Measurements from ENCODE around the gene CD209. TPM values are rescaled to one million over a fixed set of nuclear protein-coding genes. Genes with fewer than 3 reads are reported as not detected.

The CD209 gene
- total RNA-seq, 1 experiment from 2014 or later, result not detected

DNA sequence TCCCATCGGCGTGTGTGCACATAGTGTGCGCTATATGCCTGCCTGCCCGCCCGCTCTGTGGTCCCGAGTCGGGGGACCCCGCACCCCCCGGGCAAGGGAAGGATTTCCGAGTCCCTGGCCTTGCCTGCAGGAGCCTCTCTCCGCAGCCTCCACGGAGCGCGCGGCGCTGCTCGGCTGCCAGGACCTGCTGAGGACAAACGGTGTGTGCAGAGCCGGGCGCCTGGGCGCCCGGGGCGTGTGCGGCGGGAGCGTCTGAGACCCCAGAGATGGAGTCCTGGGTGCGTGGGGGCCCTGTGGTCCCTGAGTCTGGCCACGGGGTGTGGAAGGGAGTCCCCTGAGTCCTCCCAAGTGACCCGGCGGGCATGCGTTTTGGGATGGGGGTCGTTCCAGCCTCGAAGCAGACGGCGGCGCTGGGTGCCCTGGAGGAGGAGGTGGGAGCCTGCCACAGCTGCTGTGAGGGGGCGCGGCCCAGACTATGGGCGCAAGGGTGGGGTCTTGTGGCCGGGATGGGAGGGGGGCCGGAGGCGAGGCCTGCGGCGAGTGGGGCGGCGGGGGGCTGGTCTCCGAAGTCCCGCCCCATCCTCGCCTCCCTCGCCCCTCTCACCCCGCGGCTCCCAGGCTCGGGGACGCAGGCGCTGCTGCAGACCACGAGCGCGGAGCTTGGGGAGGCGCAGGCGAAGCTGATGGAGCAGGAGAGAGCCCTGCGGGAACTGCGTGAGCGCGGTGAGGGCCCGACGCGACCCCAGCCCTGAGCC lies 41.0 kb upstream of the CD209 start:
- Histone ChIP-seq H3K4me3 (replicated peaks in 1 of 2; ENCODE audit: low read depth in 1 of 2, low read length in 2 of 2) (no peak overlapping the region), H3K9me3 (ENCODE audit: control insufficient read depth in 1 of 2, insufficient read depth in 1 of 2, low read depth in 1 of 2, low read length in 2 of 2) (no peaks in the 10 kb centered on the region), H3K9ac (ENCODE audit: low read length) (no peak overlapping the region), H3K79me2 (ENCODE audit: insufficient read depth, low read length) (no peaks in the 10 kb centered on the region), H3K36me3 (ENCODE audit: control insufficient read depth in 1 of 2, insufficient read depth in 2 of 2, low read length in 2 of 2) (no peaks in the 10 kb centered on the region), H2AFZ (ENCODE audit: low read depth, low read length, poor library complexity, severe bottlenecking) (no peak overlapping the region), H4K20me1 (ENCODE audit: insufficient read depth) (no peaks in the 10 kb centered on the region), H3K4me1 (ENCODE audit: control insufficient read depth in 1 of 2, insufficient read depth in 2 of 2, low read length in 2 of 2) (peaks cover 6 to 10% of the 10 kb centered on the region in 2 experiments), H3K9me2 (ENCODE audit: insufficient read depth) (no peaks in the 10 kb centered on the region), H3K27me3 (ENCODE audit: insufficient read depth, low read length) (peaks cover 5% of the 10 kb centered on the region; the same call in 1 of the 2 replicates), H3K27ac (ENCODE audit: low read depth, low read length) (no peak overlapping the region), H3K4me2 (ENCODE audit: low read length) (no peak overlapping the region)
- intact Hi-C loops (cut with micrococcal nuclease), result no loop called here
- POLR2A ChIA-PET, result no interaction called here
- BruUV-seq (replicated peaks), result no TSS peak
- no peak for ATAC-seq
- no peak for DNase-seq (ENCODE audit: low read depth, low spot score)
- CTCF ChIA-PET, result no interaction called here
- RAD21 ChIA-PET (ENCODE audit: low non-redundant PET in 1 of 2, low total read pairs in 2 of 2, uncharacterized antibody in 2 of 2, unreplicated experiment in 2 of 2), result no interaction called here
- TF ChIP-seq, protein P1, sequence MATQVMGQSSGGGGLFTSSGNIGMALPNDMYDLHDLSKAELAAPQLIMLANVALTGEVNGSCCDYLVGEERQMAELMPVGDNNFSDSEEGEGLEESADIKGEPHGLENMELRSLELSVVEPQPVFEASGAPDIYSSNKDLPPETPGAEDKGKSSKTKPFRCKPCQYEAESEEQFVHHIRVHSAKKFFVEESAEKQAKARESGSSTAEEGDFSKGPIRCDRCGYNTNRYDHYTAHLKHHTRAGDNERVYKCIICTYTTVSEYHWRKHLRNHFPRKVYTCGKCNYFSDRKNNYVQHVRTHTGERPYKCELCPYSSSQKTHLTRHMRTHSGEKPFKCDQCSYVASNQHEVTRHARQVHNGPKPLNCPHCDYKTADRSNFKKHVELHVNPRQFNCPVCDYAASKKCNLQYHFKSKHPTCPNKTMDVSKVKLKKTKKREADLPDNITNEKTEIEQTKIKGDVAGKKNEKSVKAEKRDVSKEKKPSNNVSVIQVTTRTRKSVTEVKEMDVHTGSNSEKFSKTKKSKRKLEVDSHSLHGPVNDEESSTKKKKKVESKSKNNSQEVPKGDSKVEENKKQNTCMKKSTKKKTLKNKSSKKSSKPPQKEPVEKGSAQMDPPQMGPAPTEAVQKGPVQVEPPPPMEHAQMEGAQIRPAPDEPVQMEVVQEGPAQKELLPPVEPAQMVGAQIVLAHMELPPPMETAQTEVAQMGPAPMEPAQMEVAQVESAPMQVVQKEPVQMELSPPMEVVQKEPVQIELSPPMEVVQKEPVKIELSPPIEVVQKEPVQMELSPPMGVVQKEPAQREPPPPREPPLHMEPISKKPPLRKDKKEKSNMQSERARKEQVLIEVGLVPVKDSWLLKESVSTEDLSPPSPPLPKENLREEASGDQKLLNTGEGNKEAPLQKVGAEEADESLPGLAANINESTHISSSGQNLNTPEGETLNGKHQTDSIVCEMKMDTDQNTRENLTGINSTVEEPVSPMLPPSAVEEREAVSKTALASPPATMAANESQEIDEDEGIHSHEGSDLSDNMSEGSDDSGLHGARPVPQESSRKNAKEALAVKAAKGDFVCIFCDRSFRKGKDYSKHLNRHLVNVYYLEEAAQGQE (IDR thresholded peaks at IDR 0.05; ENCODE audit: low read depth), result no peak
- TF ChIP-seq FOSL1 (IDR thresholded peaks at IDR 0.05; ENCODE audit: low read depth) (no peak), SP1 (IDR thresholded peaks at IDR 0.05; ENCODE audit: low read depth) (no peak), CEBPB (IDR thresholded peaks at IDR 0.05; ENCODE audit: low read depth) (no peak)

DNA sequence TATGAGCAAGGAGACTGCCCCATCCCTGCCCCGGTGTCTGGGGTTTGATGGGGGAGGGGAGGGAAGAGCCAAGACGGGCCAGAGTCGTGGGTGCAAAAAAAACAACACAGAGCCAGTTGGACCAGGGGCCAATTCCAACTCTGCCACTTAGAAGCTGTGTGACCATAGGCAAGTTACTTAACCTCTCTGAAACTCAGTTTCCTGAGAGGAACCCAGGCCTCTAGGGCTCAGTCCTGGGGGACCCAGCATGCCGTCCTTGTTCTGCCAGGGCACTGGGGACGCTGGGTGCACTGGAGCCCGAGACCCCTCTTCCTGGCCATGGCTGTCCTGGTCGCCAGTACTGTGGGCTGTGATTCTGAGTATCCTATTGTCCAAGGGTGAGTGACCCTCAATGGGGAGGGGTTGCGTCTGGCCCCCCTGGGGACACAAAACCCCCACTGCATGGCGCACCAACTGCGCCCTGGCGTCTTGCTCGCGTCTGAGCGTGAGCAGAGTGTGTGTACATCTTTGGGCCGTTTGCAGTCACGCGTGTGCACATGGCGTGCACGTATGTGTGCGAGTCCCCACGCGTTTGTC lies 40.4 kb upstream of the CD209 start:
- RAD21 ChIA-PET (ENCODE audit: low non-redundant PET in 1 of 2, low total read pairs in 2 of 2, uncharacterized antibody in 2 of 2, unreplicated experiment in 2 of 2), result no interaction called here
- TF ChIP-seq EGR1 (IDR thresholded peaks at IDR 0.05; ENCODE audit: low read depth) (no peak), ZFX (IDR thresholded peaks at IDR 0.05) (no peak), YY1 (IDR thresholded peaks at IDR 0.05; ENCODE audit: extremely low read depth, insufficient replicate concordance, low read depth, low read length) (no peak), EZH2 (IDR thresholded peaks at IDR 0.05) (no peak), TCF7L2 (IDR thresholded peaks at IDR 0.05; ENCODE audit: borderline replicate concordance, extremely low read depth, insufficient read depth, insufficient read length) (no peak), CEBPB (IDR thresholded peaks at IDR 0.05; ENCODE audit: low read depth) (no peak), RAD21 (IDR thresholded peaks at IDR 0.05; ENCODE audit: low read depth) (no peak), SRF (IDR thresholded peaks at IDR 0.05; ENCODE audit: low read depth) (no peak)
- TF ChIP-seq, protein P2, sequence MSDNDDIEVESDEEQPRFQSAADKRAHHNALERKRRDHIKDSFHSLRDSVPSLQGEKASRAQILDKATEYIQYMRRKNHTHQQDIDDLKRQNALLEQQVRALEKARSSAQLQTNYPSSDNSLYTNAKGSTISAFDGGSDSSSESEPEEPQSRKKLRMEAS (IDR thresholded peaks at IDR 0.05), result no peak
- CTCF ChIA-PET, result no interaction called here
- Histone ChIP-seq H3K4me3 (replicated peaks in 1 of 2; ENCODE audit: low read depth in 1 of 2, low read length in 2 of 2) (no peak overlapping the region), H3K27me3 (ENCODE audit: insufficient read depth, low read length) (peaks cover 6% of the 10 kb centered on the region; the same call in 1 of the 2 replicates), H3K36me3 (ENCODE audit: control insufficient read depth in 1 of 2, insufficient read depth in 2 of 2, low read length in 2 of 2) (no peaks in the 10 kb centered on the region), H3K79me2 (ENCODE audit: insufficient read depth, low read length) (no peaks in the 10 kb centered on the region), H3K4me1 (ENCODE audit: control insufficient read depth in 1 of 2, insufficient read depth in 2 of 2, low read length in 2 of 2) (peaks cover 6 to 10% of the 10 kb centered on the region in 2 experiments), H2AFZ (ENCODE audit: low read depth, low read length, poor library complexity, severe bottlenecking) (no peak overlapping the region), H3K27ac (ENCODE audit: low read depth, low read length) (no peak overlapping the region), H3K4me2 (ENCODE audit: low read length) (no peak overlapping the region), H3K9ac (ENCODE audit: low read length) (no peak overlapping the region), H3K9me2 (ENCODE audit: insufficient read depth) (no peaks in the 10 kb centered on the region), H3K9me3 (ENCODE audit: control insufficient read depth in 1 of 2, insufficient read depth in 1 of 2, low read depth in 1 of 2, low read length in 2 of 2) (no peaks in the 10 kb centered on the region), H4K20me1 (ENCODE audit: insufficient read depth) (no peaks in the 10 kb centered on the region)
- POLR2A ChIA-PET, result no interaction called here
- no TSS peak for BruUV-seq (replicated peaks)
- no peak for DNase-seq (ENCODE audit: low read depth, low spot score)
- intact Hi-C loops (cut with micrococcal nuclease), result no loop called here
- no peak for ATAC-seq

Data from HCT116 (cell line).